Stimulated activated CD4-positive, alpha-beta T cell treated with anti-CD3 and anti-CD28 coated beads, Interleukin-12 subunit alpha, Interleukin-12 subunit beta, amount 100 ng/mL, for 48 hours (primary cell): Measurements from ENCODE around the gene TREX2.
"Not testable (repeated sequence)": the region's sequence is repeated elsewhere in the genome, so short reads cannot be mapped to it uniquely, and the experiment has no call there.

Experiments used
- DNase-seq, 3 donors: peaks; one replicate each; pipeline ENCODE4 v3.0.0-alpha.2; 2020; ENCODE audit warnings: low read depth in 2 of 3, low spot score in 1 of 3

TREX2 gene

DNA sequence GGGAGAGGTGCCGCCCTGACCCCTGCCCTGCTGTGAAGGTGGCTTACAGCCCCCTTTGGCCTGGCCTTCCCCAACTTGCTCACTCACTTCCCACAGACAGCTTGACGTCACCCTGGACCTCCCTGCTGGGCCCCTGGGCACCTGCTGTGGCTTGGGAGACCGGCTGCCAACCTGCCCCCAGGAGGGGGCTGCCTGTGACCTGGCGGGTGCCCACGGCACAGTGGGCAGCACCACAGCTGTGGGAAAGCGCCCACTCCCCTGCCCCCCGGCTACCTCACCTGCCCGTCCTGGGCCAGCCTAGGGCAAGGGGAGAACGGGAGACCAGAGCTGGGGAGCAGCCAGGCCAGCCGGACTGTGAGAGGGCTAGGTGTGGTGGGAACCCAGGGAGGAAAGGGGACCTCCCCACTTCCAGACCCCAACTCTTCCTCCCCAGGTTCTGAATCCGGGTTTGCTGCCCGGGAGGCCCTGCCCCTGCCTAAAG, 36.9 kb downstream of the TREX2 start:
- no peak for DNase-seq

DNA sequence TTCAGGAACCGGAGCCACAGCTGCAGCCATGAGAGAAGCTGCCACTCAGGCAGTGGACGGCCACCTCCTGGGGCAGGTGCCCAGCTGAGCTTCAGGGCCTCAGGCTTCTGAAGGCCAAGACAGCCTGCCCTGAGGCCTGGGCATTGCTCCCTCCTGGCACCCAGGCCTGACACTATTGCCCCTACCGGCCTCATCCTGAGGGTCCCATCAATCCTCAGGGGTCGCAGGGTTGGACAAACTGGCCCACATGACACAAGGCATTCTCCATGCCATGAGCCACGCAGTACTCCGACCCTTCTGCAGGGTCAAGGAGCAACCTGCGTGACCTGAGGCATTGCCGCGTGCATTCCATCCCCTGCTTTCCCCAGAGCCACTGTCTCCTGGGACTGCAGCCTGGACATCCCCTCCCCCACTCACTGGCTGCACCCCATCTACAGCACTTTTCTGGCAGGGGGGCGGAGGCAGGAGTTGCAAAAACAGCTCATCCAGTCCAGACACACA, 37.6 kb downstream of the TREX2 start:
- no peak for DNase-seq

DNA sequence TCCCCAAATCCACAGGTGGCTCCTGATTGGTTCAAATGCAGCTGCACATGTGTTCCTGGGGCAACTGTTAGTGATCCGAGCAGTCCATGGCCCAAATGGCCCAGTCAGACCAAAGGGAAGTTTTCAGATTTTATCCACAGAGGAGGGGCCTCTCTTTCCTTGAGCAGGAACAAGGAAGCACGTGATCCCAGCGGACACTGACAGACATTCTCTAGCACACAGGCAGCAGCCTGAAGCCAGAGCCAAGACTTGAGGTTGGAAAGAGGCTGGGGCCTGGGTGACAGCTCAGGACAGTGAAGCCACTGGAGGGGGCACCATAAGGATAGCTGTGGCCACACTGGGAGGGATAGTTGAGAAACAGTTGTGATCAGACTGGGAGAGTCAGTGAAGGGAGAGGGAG, 38.1 kb downstream of the TREX2 start:
- no peak for DNase-seq

DNA sequence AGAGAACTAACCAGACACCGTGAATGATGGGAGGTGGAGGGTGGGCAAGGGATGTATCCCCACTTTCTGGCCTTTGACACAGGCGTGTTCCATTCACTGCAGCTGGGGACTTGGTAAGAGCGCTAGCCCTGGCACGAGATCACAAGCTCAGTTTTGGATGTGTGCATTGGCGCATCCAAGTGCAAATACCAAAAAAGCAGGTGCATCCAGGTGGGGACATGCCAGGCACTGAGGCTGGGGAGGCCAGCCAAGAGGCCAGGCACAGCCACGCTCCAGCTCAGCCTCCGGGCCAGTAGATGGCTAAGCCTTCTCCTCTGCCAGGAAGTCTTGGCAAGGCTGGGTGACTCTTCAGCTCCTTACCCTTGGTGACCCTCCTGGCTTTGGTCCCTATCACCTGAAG, 39.0 kb downstream of the TREX2 start:
- DNase-seq = no peak

DNA sequence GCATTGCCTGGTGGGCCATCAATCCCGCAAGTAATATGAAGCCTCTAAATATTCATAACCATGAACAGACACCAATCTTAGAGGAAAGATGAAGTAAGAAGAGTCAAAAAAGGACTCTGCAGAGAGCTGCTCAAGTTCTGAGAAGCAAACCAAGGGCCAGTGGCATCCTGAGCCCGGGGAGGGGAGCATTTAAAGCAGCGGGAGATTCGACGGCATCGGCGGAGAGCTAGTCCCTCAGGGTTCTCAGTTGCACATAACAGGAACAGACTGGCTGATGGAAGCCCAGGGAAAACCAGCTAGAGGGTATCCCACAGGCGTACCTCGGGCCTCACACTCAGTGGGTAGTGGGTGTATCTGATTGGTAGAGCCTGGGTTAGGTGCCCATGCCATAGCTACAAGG, 39.8 kb downstream of the TREX2 start:
- no peak for DNase-seq

DNA sequence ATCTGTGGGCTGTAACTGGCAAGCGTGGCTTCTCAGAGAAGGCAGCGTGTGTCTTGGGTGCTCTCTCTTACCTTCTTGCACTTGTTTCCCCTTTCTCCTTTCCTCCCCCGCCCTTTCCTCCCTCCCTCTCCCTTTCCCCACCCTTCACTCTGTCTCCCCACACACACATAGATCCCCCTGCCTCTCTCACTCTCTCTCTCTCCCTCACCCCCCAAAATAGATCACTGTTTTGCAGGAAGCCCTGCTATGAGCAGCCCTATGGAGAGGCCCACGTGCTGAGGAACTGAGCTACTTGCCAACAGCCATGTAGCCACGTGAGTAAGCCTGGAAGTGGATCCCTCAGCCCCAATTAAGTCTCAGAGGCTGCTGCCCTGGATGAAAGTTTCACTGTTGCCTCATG, 40.4 kb downstream of the TREX2 start:
- no peak for DNase-seq

DNA sequence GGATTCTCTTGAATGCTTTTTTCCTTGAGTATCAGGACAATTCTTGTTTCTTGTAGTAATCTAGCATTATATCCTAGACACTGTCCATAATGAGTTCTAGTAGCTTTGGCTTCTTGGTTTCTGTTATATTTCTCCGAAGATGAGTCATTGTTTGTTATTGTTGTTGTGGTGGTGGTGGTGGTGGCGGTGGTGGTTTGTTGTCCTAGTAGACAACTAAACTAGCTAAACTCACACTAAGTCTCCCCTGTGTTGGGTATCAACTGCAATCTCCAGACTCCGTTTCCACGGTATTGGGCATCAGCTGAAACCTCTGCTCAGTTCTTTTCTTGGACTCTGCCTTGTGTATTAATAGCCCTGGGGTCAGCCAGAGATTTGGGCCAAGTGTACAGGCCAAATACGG, 41.5 kb downstream of the TREX2 start:
- DNase-seq = not testable (repeated sequence)

DNA sequence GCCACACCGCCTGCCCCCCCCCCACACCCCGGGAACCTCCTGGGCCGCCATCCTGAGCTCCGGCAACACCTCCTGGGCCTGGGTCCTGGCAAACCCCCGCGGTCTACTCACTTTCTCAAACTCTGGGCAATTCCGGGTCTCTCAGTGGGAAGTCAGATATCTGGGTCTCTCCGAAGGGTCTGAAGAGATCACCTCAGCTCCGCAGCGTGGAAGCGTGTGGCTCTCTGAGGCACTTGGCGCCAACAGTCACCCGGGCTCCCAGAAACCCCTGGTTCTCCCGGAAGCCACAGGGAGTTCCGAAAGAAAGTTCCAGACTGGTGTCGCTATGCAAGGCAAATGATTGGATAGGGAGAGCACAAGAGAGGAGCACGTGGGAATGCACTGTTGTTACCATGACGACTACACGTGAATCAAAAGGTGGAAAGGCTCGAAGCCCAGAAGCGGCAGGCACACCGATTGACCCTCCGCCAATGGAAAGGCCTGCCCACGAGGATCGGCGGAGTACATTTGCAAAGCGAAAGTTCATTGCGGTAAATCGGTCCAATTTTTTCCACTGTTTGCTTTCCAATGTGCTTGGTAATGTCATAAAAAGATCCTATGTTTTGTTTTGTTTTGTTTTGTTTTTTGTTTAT, 44.6 kb downstream of the TREX2 start, which contains the start of gene PNMA6E:
Gene PNMA6E, minus strand, starts transcription at position 218 of the 632 bp plus-strand sequence. CDS start 2,501 bp downstream, outside the sequence.
- no peak for DNase-seq

DNA sequence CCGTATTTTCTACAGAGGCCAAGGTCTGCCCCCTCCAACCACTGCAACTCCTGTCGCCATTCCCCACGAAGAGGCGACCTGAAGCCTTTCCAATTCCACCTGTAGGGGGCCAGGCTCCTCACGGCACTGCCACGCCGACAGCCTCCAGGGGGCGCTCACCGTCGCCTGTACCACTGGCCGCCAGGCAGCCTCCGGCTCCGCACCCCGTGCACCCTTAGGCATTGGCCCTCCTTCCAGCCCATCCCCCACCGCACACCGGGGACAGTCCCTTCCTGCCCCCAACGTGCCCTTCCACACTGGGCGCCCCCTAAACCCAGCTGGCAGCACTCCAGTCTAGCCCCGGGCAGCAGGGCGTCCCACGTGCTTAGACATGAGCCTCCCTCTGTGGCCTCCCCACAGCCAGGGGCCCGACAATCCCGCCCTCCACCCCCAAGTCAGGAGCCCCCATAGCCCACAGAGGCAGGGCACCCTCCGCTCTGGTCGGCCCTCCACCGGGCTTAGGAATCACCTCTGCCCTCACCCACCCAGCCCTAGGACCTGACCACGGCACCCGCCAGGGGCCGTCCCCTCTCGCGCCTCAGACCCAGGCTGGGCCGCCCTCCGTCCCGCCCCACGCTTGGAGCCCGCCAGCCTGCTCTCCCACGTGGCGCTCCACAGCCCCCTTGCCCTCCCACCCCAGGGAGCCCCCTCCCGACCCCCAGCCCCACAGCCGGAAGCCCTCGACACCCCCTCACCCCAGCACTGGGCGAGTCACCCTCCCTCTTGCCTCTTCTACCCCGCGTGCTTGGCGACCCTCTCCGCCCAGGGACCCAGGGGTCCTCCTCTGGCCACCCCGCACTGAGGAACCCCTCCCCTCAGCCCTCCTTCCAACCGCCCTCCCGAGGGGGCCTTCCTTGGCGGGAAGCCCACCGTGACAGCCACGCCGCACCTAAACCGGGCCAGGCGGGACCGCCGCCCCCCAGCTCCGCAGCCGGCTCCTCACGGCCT, 45.4 kb downstream of the TREX2 start:
- DNase-seq = peak; percentile 29 to 53 (median 53)

DNA sequence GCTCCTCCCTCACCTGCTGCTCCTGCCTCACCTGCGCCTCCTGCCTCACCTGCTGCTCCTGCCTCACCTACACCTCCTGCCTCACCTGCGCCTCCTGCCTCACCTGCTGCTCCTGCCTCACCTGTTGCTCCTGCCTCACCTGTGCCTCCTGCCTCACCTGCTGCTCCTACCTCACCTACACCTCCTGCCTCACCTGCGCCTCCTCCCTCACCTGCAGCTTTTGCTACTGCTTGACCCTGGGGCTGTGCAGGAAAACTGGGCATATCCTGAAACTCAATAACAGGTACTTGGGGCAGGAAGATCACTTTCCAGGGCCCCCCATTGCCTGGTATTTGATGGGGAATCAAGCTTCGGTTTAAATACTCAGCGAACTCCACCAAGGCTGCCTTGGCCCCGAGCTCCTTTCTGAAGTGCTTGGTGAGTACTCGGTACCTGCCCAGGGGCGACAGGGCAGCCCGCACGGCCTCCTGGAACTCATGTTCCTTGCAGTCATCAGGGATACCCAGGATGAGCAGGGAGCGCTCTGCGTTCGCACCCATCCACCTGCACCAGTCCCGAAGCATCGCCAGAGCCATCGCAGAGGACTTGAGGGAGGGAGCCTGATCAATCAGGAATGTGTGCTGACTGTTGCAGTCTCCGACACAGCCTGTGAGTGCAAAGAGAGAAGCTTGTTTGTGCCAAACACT, 47.4 kb downstream of the TREX2 start:
- DNase-seq = no peak

DNA sequence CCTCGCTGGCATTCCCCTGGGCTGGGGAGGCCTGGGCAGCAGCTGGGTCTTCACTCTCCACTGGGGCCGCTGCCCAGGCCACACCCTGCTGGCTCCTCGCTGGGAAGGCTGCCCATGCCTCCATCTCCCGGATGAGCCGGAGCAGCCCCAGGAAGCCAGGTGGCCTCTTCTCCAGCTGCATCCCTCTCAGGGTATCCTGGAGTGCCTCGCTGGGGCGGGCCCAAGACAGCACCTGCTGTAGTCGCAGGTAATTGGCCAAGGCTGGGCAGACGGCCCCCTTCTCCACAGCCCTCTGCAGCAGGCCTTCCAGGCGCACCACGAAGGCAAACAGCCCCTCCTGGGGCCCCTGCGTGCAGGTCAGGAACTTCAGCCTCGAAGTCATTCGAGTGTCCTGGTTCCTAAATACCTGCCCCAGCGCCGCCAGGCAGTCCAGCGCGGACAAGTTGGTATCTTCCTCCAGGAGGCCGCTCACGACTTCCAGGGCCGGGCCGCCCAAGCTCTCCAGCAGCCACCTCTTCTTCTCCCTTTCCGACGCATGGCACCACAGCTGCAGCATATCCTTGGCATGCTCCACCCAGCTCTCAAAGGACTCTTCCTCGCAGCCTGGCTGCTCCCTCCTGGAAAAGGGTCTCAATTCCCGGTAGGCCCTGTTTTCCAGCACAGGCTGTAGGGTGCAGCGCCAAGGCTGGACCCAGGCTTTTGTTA, 48.4 kb downstream of the TREX2 start:
- no peak for DNase-seq

DNA sequence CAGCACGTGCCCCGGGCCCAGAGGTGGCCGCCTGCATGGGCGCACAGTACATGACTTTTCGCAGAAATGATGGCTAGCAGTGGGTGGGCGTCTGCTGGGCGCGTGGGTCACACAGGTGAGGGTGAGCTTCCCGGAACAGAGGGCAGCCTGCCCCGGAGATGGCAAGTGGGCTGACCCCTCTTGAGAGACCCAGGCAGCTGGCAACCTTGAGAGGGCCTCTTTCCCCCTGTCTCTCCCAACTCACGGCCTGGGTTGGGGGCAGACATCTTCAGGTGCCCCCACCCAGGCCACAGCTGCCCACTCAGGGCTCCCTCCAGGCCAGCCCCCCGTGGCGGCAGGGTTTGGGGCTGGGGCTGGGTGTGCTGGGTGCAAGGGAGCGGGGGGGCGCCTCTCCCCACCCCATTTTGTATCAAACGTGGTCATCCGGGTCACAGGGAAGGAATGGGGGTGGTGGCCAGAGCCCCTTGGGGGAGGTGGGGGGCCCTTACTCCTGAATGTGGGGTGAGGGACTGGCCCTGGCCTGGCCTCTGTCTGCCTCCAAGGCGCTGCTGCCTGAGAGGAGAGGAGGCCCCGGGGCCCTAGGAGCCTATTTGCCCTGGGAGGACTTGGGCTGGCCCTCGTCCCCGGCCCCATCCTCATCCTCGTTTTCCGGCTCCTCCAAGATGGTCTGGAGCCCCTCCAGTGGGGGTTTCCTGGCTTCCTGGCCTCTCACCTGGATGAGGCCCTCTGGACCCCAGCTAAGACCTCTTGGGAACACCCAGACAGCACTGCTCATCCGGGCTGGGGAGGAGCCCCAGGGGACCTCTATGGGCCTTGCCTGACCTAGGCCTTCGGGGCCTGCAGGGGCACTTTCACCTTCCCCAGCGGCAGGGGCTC, 49.3 kb downstream of the TREX2 start:
- DNase-seq = no peak

DNA sequence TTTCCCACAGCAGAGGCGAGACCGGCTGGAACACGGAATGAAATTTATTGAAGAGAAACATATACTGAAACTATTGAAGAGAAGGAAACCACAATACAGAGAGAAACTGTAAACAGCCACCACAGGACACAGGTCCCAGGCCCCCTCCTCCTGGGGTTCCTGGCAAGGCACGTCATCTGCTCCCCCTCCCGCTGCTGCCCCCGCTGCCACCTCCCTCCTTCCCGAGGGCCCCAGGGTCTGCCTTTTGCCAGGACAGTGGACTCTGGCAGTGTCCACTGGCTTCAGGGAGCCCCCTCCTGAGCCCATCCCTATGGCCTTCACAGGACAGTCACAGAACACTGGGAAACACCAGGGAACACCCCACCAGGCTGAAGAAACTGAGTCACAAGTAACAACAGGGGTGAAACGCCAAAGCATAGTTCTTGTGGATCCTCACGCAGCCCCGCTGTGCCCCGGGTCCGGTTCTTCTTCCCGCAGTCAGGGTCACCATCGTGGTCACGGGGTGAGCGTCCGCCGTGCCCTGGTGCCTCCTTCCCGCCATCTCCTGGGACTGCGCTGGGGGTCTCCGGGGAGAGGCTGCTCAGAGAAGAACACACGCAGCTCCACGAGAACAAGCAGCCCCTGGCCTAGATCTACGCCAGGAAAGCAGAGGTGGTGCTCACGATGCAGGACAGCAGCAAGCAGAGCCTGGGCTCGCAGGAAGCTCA, 50.1 kb downstream of the TREX2 start:
- no peak for DNase-seq

DNA sequence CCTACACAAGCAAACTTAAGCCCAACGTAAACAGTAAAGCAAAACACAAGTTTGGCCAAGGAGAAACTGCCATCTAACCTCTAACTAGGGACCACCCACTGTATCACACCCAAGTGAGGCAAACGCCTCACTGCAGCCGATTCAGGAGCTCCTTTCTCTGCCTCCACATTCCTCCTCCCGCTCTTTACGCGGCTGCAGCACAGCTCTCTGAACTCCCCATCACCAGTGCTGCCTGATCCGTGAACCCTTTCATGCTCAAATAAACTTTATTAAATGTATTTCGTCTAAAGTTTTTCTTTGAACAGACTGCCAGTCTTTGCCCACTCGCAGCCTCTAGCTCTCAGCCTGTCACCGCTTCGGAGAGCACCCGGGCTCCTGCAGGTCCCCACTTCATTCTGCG, 51.2 kb downstream of the TREX2 start:
- DNase-seq = no peak
